ENCODE results near the gene MARCHF2.

DNA sequence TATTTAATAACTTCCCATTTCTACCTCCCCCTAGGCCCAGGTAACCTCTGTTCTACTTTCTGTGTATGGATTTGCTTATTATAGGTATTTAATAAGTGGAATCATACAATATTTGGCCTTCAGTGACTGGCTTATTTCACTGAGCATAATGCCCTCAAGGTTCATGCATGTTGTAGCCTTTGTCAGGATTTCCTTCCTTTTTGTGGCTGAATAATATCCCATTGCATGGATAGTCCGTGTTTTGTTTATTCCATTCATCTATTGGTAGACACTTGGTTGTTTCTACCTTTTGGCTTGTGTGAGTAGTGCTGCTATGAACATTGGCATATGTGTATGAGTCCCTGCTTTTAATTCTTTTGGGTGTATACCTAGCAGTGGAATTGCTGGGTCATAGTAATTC, 41.1 kb downstream of the MARCHF2 start:
- TF ChIP-seq, protein P1, sequence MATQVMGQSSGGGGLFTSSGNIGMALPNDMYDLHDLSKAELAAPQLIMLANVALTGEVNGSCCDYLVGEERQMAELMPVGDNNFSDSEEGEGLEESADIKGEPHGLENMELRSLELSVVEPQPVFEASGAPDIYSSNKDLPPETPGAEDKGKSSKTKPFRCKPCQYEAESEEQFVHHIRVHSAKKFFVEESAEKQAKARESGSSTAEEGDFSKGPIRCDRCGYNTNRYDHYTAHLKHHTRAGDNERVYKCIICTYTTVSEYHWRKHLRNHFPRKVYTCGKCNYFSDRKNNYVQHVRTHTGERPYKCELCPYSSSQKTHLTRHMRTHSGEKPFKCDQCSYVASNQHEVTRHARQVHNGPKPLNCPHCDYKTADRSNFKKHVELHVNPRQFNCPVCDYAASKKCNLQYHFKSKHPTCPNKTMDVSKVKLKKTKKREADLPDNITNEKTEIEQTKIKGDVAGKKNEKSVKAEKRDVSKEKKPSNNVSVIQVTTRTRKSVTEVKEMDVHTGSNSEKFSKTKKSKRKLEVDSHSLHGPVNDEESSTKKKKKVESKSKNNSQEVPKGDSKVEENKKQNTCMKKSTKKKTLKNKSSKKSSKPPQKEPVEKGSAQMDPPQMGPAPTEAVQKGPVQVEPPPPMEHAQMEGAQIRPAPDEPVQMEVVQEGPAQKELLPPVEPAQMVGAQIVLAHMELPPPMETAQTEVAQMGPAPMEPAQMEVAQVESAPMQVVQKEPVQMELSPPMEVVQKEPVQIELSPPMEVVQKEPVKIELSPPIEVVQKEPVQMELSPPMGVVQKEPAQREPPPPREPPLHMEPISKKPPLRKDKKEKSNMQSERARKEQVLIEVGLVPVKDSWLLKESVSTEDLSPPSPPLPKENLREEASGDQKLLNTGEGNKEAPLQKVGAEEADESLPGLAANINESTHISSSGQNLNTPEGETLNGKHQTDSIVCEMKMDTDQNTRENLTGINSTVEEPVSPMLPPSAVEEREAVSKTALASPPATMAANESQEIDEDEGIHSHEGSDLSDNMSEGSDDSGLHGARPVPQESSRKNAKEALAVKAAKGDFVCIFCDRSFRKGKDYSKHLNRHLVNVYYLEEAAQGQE (IDR thresholded peaks at IDR 0.05; ENCODE audit: borderline replicate concordance) = no peak
- TF ChIP-seq, protein P2, sequence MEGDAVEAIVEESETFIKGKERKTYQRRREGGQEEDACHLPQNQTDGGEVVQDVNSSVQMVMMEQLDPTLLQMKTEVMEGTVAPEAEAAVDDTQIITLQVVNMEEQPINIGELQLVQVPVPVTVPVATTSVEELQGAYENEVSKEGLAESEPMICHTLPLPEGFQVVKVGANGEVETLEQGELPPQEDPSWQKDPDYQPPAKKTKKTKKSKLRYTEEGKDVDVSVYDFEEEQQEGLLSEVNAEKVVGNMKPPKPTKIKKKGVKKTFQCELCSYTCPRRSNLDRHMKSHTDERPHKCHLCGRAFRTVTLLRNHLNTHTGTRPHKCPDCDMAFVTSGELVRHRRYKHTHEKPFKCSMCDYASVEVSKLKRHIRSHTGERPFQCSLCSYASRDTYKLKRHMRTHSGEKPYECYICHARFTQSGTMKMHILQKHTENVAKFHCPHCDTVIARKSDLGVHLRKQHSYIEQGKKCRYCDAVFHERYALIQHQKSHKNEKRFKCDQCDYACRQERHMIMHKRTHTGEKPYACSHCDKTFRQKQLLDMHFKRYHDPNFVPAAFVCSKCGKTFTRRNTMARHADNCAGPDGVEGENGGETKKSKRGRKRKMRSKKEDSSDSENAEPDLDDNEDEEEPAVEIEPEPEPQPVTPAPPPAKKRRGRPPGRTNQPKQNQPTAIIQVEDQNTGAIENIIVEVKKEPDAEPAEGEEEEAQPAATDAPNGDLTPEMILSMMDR (IDR thresholded peaks at IDR 0.05; ENCODE audit: poor library complexity, severe bottlenecking) = no peak
- TF ChIP-seq EP300 (conservative IDR thresholded peaks at IDR 0.05; ENCODE audit: poor library complexity, severe bottlenecking) (no peak), TAF1 (IDR thresholded peaks at IDR 0.05; ENCODE audit: low read depth) (no peak), RAD21 (conservative IDR thresholded peaks at IDR 0.05) (no peak)

Measured in neural cell (in vitro differentiated cells).